Endothelial cell of umbilical vein (primary cell): Measurements from ENCODE around the gene MYOM3. TPM values are rescaled to one million over a fixed set of nuclear protein-coding genes. Genes with fewer than 3 reads are reported as not detected.

Source experiments
- BruUV-seq: library from RNA; stranded (reverse); fragments of 400-500 nt; replicated peaks from 2 replicates; lab custom pipeline; 2021; lab: Mats Ljungman, UMichigan
- CTCF ChIA-PET: fragments of 300-600, 350-600 bp; sonication (Branson Sonifier 250); formaldehyde crosslinking; loops from one replicate; lab custom pipeline; 2021; ENCODE audit warnings: antibody characterized with exemption, inconsistent platforms; lab: Charles Lee
- POLR2A ChIA-PET: fragments of 300-600, 350-600 bp; sonication (Branson Sonifier 250); formaldehyde crosslinking; loops from one replicate; lab custom pipeline; 2021; ENCODE audit warnings: antibody characterized with exemption, inconsistent platforms; lab: Charles Lee
- DNase-seq: peaks from one replicate; pipeline ENCODE4 v3.0.0-alpha.2; 2011; ENCODE audit warnings: low read depth, low spot score
- FAIRE-seq: peaks from 2 replicates; lab custom pipeline; 2011; peaks lifted over from hg19 to GRCh38; lab: Jason Lieb, UNC
- H2AFZ ChIP-seq: 2 replicates; pipeline ENCODE4 v1.6.0; 2012; ENCODE audit warnings: low read depth, low read length, control low read depth, inconsistent platforms
- H3K27ac ChIP-seq: 2 replicates; pipeline ENCODE4 v1.5.1; 2011; ENCODE audit warnings: low read depth, mild to moderate bottlenecking, control low read depth, low read length, moderate library complexity; ENCODE audit not compliant: insufficient read depth
- H3K27me3 ChIP-seq, 2 experiments: 2 replicates each; pipeline versions ENCODE4 v1.6.0 to v1.6.1; 2011; ENCODE audit warnings: low read length in 2 of 2, mixed read lengths in 1 of 2; ENCODE audit not compliant: control insufficient read depth in 2 of 2, insufficient read depth in 2 of 2
- H3K36me3 ChIP-seq, 2 experiments: 2 replicates in 1 of 2; 3 replicates in 1 of 2; pipeline ENCODE4 v1.5.1; 2011; ENCODE audit warnings: low read length in 2 of 2, mild to moderate bottlenecking in 1 of 2, moderate library complexity in 1 of 2; ENCODE audit not compliant: control insufficient read depth in 2 of 2, insufficient read depth in 2 of 2; ENCODE audit errors: extremely low read depth in 1 of 2
- H3K4me1 ChIP-seq: 3 replicates; pipeline ENCODE4 v1.5.1; 2011; ENCODE audit warnings: mild to moderate bottlenecking, low read length; ENCODE audit not compliant: control insufficient read depth, insufficient read depth; ENCODE audit errors: extremely low read depth
- H3K4me2 ChIP-seq: 2 replicates; pipeline ENCODE4 v1.6.1; 2011; ENCODE audit warnings: low read length, control low read depth, mixed read lengths; ENCODE audit not compliant: insufficient read depth
- H3K4me3 ChIP-seq, 3 experiments: fragments of 200-600 bp in 1 of 3; sonication (generic), shearing (Covaris generic) in 1 of 3; replicated peaks in 1 of 3; 2 replicates each; pipeline ENCODE4 v1.5.1; 2011 to 2016; ENCODE audit warnings: control low read depth in 3 of 3, low read length in 3 of 3, mild to moderate bottlenecking in 2 of 3, inconsistent platforms in 1 of 3, low read depth in 1 of 3, moderate library complexity in 1 of 3; ENCODE audit not compliant: insufficient read depth in 1 of 3
- H3K79me2 ChIP-seq: 2 replicates; pipeline ENCODE4 v1.6.0; 2012; ENCODE audit warnings: low read length, inconsistent platforms; ENCODE audit not compliant: control insufficient read depth, insufficient read depth
- H3K9ac ChIP-seq: replicated peaks from 2 replicates; pipeline ENCODE3; 2011; ENCODE audit warnings: low read length, control low read depth; ENCODE audit not compliant: insufficient read depth; ENCODE audit errors: extremely low read depth
- H3K9me1 ChIP-seq: replicated peaks from 3 replicates; pipeline ENCODE4 v1.6.0; 2011; ENCODE audit warnings: mild to moderate bottlenecking, low read length; ENCODE audit not compliant: control insufficient read depth, insufficient read depth; ENCODE audit errors: extremely low read depth
- H3K9me3 ChIP-seq: replicated peaks from 2 replicates; pipeline ENCODE4 v1.5.1; 2012; ENCODE audit warnings: low read length, inconsistent platforms; ENCODE audit not compliant: control insufficient read depth, insufficient read depth
- H4K20me1 ChIP-seq: replicated peaks from 2 replicates; pipeline ENCODE3; 2011; ENCODE audit warnings: mild to moderate bottlenecking, low read length; ENCODE audit not compliant: control insufficient read depth, insufficient read depth; ENCODE audit errors: extremely low read depth
- EZH2 ChIP-seq: IDR thresholded peaks from 2 replicates; pipeline ENCODE4 v1.6.1; 2012; ENCODE audit warnings: borderline replicate concordance, low read depth, mild to moderate bottlenecking, moderate library complexity, low read length, inconsistent platforms; ENCODE audit not compliant: severe bottlenecking
- FOS ChIP-seq: IDR thresholded peaks from 2 replicates; pipeline ENCODE4 v1.6.1; 2011; ENCODE audit warnings: mild to moderate bottlenecking, low read length, moderate library complexity, borderline replicate concordance; ENCODE audit not compliant: insufficient read depth
- GATA2 ChIP-seq: IDR thresholded peaks from 2 replicates; pipeline ENCODE4 v1.7.0; 2011; ENCODE audit warnings: low read depth, mild to moderate bottlenecking, moderate library complexity, mixed read lengths, low read length; ENCODE audit not compliant: insufficient read length, insufficient read depth
- JUN ChIP-seq: IDR thresholded peaks from 2 replicates; pipeline ENCODE4 v1.6.1; 2011; ENCODE audit warnings: borderline replicate concordance, low read depth; ENCODE audit not compliant: insufficient read length, insufficient read depth
- MAX ChIP-seq: IDR thresholded peaks from 2 replicates; pipeline ENCODE4 v1.6.1; 2011; ENCODE audit not compliant: insufficient read depth, insufficient read length
- MYC ChIP-seq: IDR thresholded peaks from one replicate; pipeline ENCODE4 v1.6.1; 2011; ENCODE audit warnings: mild to moderate bottlenecking, low read depth, low read length
- POLR2A ChIP-seq: IDR thresholded peaks from 2 replicates; pipeline ENCODE4 v1.6.1; 2012; ENCODE audit warnings: low read depth, mild to moderate bottlenecking, control low read depth, low read length
- POLR2AphosphoS5 ChIP-seq: IDR thresholded peaks from 2 replicates; pipeline ENCODE4 v1.6.1; 2012; ENCODE audit warnings: low read depth, mild to moderate bottlenecking, control low read depth, low read length, moderate library complexity; ENCODE audit not compliant: insufficient read depth
- dilution Hi-C: fragments of 300-500 bp; cut with MboI; formaldehyde crosslinking; loops from one replicate; pipeline ENCODE4 v1.15.0; 2019; ENCODE audit warnings: low sequenced_read_pairs; ENCODE audit not compliant: extremely low pct_ligation_motif_present
- intact Hi-C: fragments of 100-400 bp; cut with micrococcal nuclease; formaldehyde crosslinking; loops from one replicate; pipeline ENCODE4 v1.10.0; 2022
- polyA plus RNA-seq, 4 experiments: library from polyadenylated mRNA; depleted of rRNA in 3 of 4; stranded (reverse) in 3 of 4; unstranded in 1 of 4; fragments of >200 nt; gene quantifications; 2 replicates each; pipeline versions ENCODE4 v1.2.1 to v1.2.3, GENCODE V29; 2011 to 2012; ENCODE audit warnings: missing spikeins in 1 of 4
- total RNA-seq: library from RNA; stranded (reverse); gene quantifications from 2 replicates; pipeline ENCODE4 v1.2.3, GENCODE V29; 2021
- TF ChIP-seq, protein P1 (sequence below), 2 donors: IDR thresholded peaks; 1 replicate in 1 of 2; 2 replicates in 1 of 2; pipeline ENCODE4 v1.5.1; 2011; ENCODE audit warnings: low read length in 2 of 2, mild to moderate bottlenecking in 2 of 2, moderate library complexity in 2 of 2, control low read depth in 1 of 2, inconsistent platforms in 1 of 2, low read depth in 1 of 2; ENCODE audit not compliant: insufficient read depth in 1 of 2; ENCODE audit errors: extremely low read depth in 1 of 2

Gene MYOM3
- total and polyA plus RNA-seq, 2 donors (not counting 3 experiments of a cell fraction or from before 2014, with no cell fraction given) = 0.11 to 0.40 TPM

- H3K4me3 ChIP-seq = no peak overlapping the region
- dilution Hi-C loops (no loop called here), intact Hi-C loops (no loop called here)
- no peak overlapping the region for H3K9ac ChIP-seq
- peaks cover 15% of the 10 kb centered on the region for H3K4me1 ChIP-seq
- ChIA-PET CTCF (interaction anchor here (1.4 to 2.2 kb wide), 2 partner anchors 33 to 45 kb away, joined by 3 to 5 read pairs; no protein-coding TSS in a partner anchor), POLR2A (no interaction called here)
- H3K27ac ChIP-seq = no peak overlapping the region
- no peaks in the 10 kb centered on the region for H3K36me3 ChIP-seq
- TF ChIP-seq EZH2 = no peak
- TF ChIP-seq, protein P1, sequence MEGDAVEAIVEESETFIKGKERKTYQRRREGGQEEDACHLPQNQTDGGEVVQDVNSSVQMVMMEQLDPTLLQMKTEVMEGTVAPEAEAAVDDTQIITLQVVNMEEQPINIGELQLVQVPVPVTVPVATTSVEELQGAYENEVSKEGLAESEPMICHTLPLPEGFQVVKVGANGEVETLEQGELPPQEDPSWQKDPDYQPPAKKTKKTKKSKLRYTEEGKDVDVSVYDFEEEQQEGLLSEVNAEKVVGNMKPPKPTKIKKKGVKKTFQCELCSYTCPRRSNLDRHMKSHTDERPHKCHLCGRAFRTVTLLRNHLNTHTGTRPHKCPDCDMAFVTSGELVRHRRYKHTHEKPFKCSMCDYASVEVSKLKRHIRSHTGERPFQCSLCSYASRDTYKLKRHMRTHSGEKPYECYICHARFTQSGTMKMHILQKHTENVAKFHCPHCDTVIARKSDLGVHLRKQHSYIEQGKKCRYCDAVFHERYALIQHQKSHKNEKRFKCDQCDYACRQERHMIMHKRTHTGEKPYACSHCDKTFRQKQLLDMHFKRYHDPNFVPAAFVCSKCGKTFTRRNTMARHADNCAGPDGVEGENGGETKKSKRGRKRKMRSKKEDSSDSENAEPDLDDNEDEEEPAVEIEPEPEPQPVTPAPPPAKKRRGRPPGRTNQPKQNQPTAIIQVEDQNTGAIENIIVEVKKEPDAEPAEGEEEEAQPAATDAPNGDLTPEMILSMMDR (IDR thresholded peaks at IDR 0.05; ENCODE audit: extremely low read depth in 1 of 2, insufficient read depth in 1 of 2, low read depth in 1 of 2, low read length in 2 of 2) = no peak
- no peak for TF ChIP-seq FOS
- no peak for TF ChIP-seq POLR2AphosphoS5
- TF ChIP-seq MAX = no peak
- TF ChIP-seq MYC = no peak
- TF ChIP-seq GATA2 = no peak
- no peak for TF ChIP-seq POLR2A
- no peak for TF ChIP-seq JUN
- no peak overlapping the region for H3K4me2 ChIP-seq
- H3K9me3 ChIP-seq = no peaks in the 10 kb centered on the region
- no peaks in the 10 kb centered on the region for H3K9me1 ChIP-seq
- H4K20me1 ChIP-seq = no peaks in the 10 kb centered on the region
- FAIRE-seq = no peak
- no TSS peak for BruUV-seq
- DNase-seq = no peak
- no peaks in the 10 kb centered on the region for H3K79me2 ChIP-seq
- H2AFZ ChIP-seq = no peak overlapping the region
- no peaks in the 10 kb centered on the region for H3K27me3 ChIP-seq
These were observed 7.1 kb downstream of the MYOM3 start for GRCh38 chr1:24104854-24105253.
